ENCODE measurements around the gene TMEM150A.
A peak's percentile ranks its signal among the peaks of the same experiment; 100 is the strongest.
"Not testable (repeated sequence)": the region's sequence is repeated elsewhere in the genome, so short reads cannot be mapped to it uniquely, and the experiment has no call there.

The TMEM150A gene

GRCh38 chr2:85619617-85620016, 17.1 kb upstream of the TMEM150A start:
- no peak for TF ChIP-seq CTCF (conservative IDR thresholded peaks at IDR 0.05; ENCODE audit: low read depth, low read length)

GRCh38 chr2:85617723-85618122, 15.2 kb upstream of the TMEM150A start:
- peak overlapping the region; percentile 90; the same call in 1 of the 2 replicates for H3K4me2 ChIP-seq
- not testable (repeated sequence) for H4K20me1 ChIP-seq (ENCODE audit: insufficient read depth); H3K36me3 ChIP-seq (ENCODE audit: insufficient read depth); H3K4me3 ChIP-seq (IDR thresholded peaks at IDR 0.05; ENCODE audit: insufficient read depth, low read depth, low read length); H3K27ac ChIP-seq; H3K27me3 ChIP-seq (ENCODE audit: insufficient read depth, low read depth); H3K9ac ChIP-seq; H2AFZ ChIP-seq (ENCODE audit: low read depth)
- H3K4me1 ChIP-seq (ENCODE audit: low read depth, poor library complexity, severe bottlenecking) = peaks cover 22% of the 10 kb centered on the region
- H3K79me2 ChIP-seq (ENCODE audit: insufficient read depth, low read depth) = peaks cover 41% of the 10 kb centered on the region

More at GRCh38 chr2:85619617-85620016, 17.1 kb upstream of the TMEM150A start:
- H3K9ac ChIP-seq = no peak overlapping the region
- H3K79me2 ChIP-seq (ENCODE audit: insufficient read depth, low read depth) = peaks cover 41% of the 10 kb centered on the region
- no peak overlapping the region for H2AFZ ChIP-seq (ENCODE audit: low read depth)
- H3K27ac ChIP-seq = no peak overlapping the region
- H4K20me1 ChIP-seq (ENCODE audit: insufficient read depth) = peaks cover 6% of the 10 kb centered on the region; the same call in 1 of the 2 replicates
- no peaks in the 10 kb centered on the region for H3K27me3 ChIP-seq (ENCODE audit: insufficient read depth, low read depth)
- H3K4me2 ChIP-seq = no peak overlapping the region
- no peak overlapping the region for H3K4me3 ChIP-seq (IDR thresholded peaks at IDR 0.05; ENCODE audit: insufficient read depth, low read depth, low read length)
- peaks cover 7% of the 10 kb centered on the region; the same call in 1 of the 2 replicates for H3K36me3 ChIP-seq (ENCODE audit: insufficient read depth)
- peaks cover 26% of the 10 kb centered on the region for H3K4me1 ChIP-seq (ENCODE audit: low read depth, poor library complexity, severe bottlenecking)

GRCh38 chr2:85615413-85615728, 12.9 kb upstream of the TMEM150A start:
- Histone ChIP-seq H3K4me3 (IDR thresholded peaks at IDR 0.05; ENCODE audit: insufficient read depth, low read depth, low read length) (no peak overlapping the region), H3K27ac (no peak overlapping the region), H3K27me3 (ENCODE audit: insufficient read depth, low read depth) (no peaks in the 10 kb centered on the region), H3K9ac (no peak overlapping the region), H3K36me3 (ENCODE audit: insufficient read depth) (no peaks in the 10 kb centered on the region; the same call in 1 of the 2 replicates), H3K79me2 (ENCODE audit: insufficient read depth, low read depth) (peaks cover 40% of the 10 kb centered on the region), H2AFZ (ENCODE audit: low read depth) (peak overlapping the region; percentile 64), H4K20me1 (ENCODE audit: insufficient read depth) (peaks cover 6% of the 10 kb centered on the region; the same call in 1 of the 2 replicates), H3K4me1 (ENCODE audit: low read depth, poor library complexity, severe bottlenecking) (peaks cover 31% of the 10 kb centered on the region), H3K4me2 (peak overlapping the region; percentile 19; the same call in 1 of the 2 replicates)
- no peak for TF ChIP-seq CTCF (conservative IDR thresholded peaks at IDR 0.05; ENCODE audit: low read depth, low read length)

- H3K4me2 ChIP-seq; H4K20me1 ChIP-seq (ENCODE audit: insufficient read depth); H3K9ac ChIP-seq; H3K27me3 ChIP-seq (ENCODE audit: insufficient read depth, low read depth); H3K4me3 ChIP-seq (IDR thresholded peaks at IDR 0.05; ENCODE audit: insufficient read depth, low read depth, low read length); H2AFZ ChIP-seq (ENCODE audit: low read depth); H3K36me3 ChIP-seq (ENCODE audit: insufficient read depth); H3K27ac ChIP-seq: not testable (repeated sequence)
- Histone ChIP-seq H3K4me1 (ENCODE audit: low read depth, poor library complexity, severe bottlenecking) (peaks cover 31% of the 10 kb centered on the region), H3K79me2 (ENCODE audit: insufficient read depth, low read depth) (peaks cover 40% of the 10 kb centered on the region)
Measured at GRCh38 chr2:85614757-85615156, 12.3 kb upstream of the TMEM150A start.

GRCh38 chr2:85613717-85614515, 11.4 kb upstream of the TMEM150A start:
- no peak overlapping the region for H3K9ac ChIP-seq
- peaks cover 6% of the 10 kb centered on the region; the same call in 1 of the 2 replicates for H4K20me1 ChIP-seq (ENCODE audit: insufficient read depth)
- TF ChIP-seq CTCF (conservative IDR thresholded peaks at IDR 0.05; ENCODE audit: low read depth, low read length) = no peak
- no peak overlapping the region for H2AFZ ChIP-seq (ENCODE audit: low read depth)
- H3K27ac ChIP-seq = no peak overlapping the region
- peaks cover 31% of the 10 kb centered on the region for H3K4me1 ChIP-seq (ENCODE audit: low read depth, poor library complexity, severe bottlenecking)
- H3K4me3 ChIP-seq (IDR thresholded peaks at IDR 0.05; ENCODE audit: insufficient read depth, low read depth, low read length) = no peak overlapping the region
- no peak overlapping the region for H3K4me2 ChIP-seq
- H3K79me2 ChIP-seq (ENCODE audit: insufficient read depth, low read depth) = peaks cover 33% of the 10 kb centered on the region
- H3K36me3 ChIP-seq (ENCODE audit: insufficient read depth) = no peaks in the 10 kb centered on the region; the same call in 1 of the 2 replicates
- no peaks in the 10 kb centered on the region for H3K27me3 ChIP-seq (ENCODE audit: insufficient read depth, low read depth)
